Brain microvascular endothelial cell (primary cell): ENCODE measurements around the gene RIPOR3.
"Not testable (repeated sequence)": the region's sequence is repeated elsewhere in the genome, so short reads cannot be mapped to it uniquely, and the experiment has no call there.

ENCODE experiments used
- DNase-seq: peaks from one replicate; pipeline ENCODE4 v3.0.0-alpha.2; 2020
- H3K27ac ChIP-seq: fragments of 250-450 bp; sonication (Bioruptor Pico); 2 replicates; pipeline ENCODE4 v1.5.1; 2020; ENCODE audit warnings: mild to moderate bottlenecking, moderate library complexity
- H3K27me3 ChIP-seq: fragments of 250-450 bp; sonication (Bioruptor Pico); replicated peaks from 2 replicates; pipeline ENCODE4 v1.5.1; 2020; ENCODE audit warnings: mild to moderate bottlenecking
- H3K36me3 ChIP-seq: fragments of 250-450 bp; sonication (Bioruptor Pico); replicated peaks from 2 replicates; pipeline ENCODE4 v1.5.1; 2020; ENCODE audit warnings: mild to moderate bottlenecking
- H3K4me3 ChIP-seq: 2 replicates; pipeline ENCODE4 v1.5.1; 2011; ENCODE audit warnings: low read depth, mild to moderate bottlenecking, control low read depth, low read length, moderate library complexity
- CTCF ChIP-seq: IDR thresholded peaks from 2 replicates; pipeline ENCODE4 v1.5.1; 2011; ENCODE audit warnings: low read depth, mild to moderate bottlenecking, moderate library complexity, low read length, control low read depth, inconsistent platforms; ENCODE audit errors: missing control alignments
- in situ Hi-C: cut with HindIII; loops from 2 replicates; pipeline ENCODE4 v1.10.0; 2017; ENCODE audit warnings: low sequenced_read_pairs, low pct_ligation_motif_present

The RIPOR3 gene

GRCh38 chr20:50672400-50673145 lies 18.8 kb downstream of the RIPOR3 start:
- in situ Hi-C loops, result no loop called here
- no peaks in the 10 kb centered on the region for H3K27me3 ChIP-seq
- no peak overlapping the region for H3K4me3 ChIP-seq
- TF ChIP-seq CTCF, result no peak
- no peaks in the 10 kb centered on the region for H3K36me3 ChIP-seq
- H3K27ac ChIP-seq, result no peak overlapping the region
- no peak for DNase-seq

GRCh38 chr20:50671626-50672025 lies 19.7 kb downstream of the RIPOR3 start:
- Histone ChIP-seq H3K4me3 (no peak overlapping the region), H3K36me3 (no peaks in the 10 kb centered on the region), H3K27ac (no peak overlapping the region), H3K27me3 (no peaks in the 10 kb centered on the region)
- no peak for DNase-seq
- TF ChIP-seq CTCF, result no peak
- in situ Hi-C loops, result no loop called here

GRCh38 chr20:50671010-50671409 lies 20.3 kb downstream of the RIPOR3 start:
- H3K27me3 ChIP-seq, H3K27ac ChIP-seq, in situ Hi-C loops, H3K4me3 ChIP-seq, H3K36me3 ChIP-seq, DNase-seq: not testable (repeated sequence)

GRCh38 chr20:50670126-50670862 lies 21.0 kb downstream of the RIPOR3 start:
- TF ChIP-seq CTCF, result no peak
- in situ Hi-C loops, result no loop called here
- H3K36me3 ChIP-seq, result no peaks in the 10 kb centered on the region
- no peak for DNase-seq
- no peak overlapping the region for H3K27ac ChIP-seq
- H3K27me3 ChIP-seq, result no peaks in the 10 kb centered on the region
- no peak overlapping the region for H3K4me3 ChIP-seq

GRCh38 chr20:50668798-50669197 lies 22.5 kb downstream of the RIPOR3 start:
- Histone ChIP-seq H3K27ac (no peak overlapping the region), H3K4me3 (no peak overlapping the region), H3K36me3 (no peaks in the 10 kb centered on the region), H3K27me3 (no peaks in the 10 kb centered on the region)
- no peak for TF ChIP-seq CTCF
- no peak for DNase-seq
- in situ Hi-C loops, result no loop called here

GRCh38 chr20:50668326-50668725 lies 23.0 kb downstream of the RIPOR3 start:
- TF ChIP-seq CTCF, result no peak
- in situ Hi-C loops, result no loop called here
- DNase-seq, result no peak
- Histone ChIP-seq H3K27ac (no peak overlapping the region), H3K36me3 (no peaks in the 10 kb centered on the region), H3K27me3 (no peaks in the 10 kb centered on the region), H3K4me3 (no peak overlapping the region)
